ENCODE data around the gene DTL.
A peak's percentile ranks its signal among the peaks of the same experiment; 100 is the strongest.

DTL gene

DNA sequence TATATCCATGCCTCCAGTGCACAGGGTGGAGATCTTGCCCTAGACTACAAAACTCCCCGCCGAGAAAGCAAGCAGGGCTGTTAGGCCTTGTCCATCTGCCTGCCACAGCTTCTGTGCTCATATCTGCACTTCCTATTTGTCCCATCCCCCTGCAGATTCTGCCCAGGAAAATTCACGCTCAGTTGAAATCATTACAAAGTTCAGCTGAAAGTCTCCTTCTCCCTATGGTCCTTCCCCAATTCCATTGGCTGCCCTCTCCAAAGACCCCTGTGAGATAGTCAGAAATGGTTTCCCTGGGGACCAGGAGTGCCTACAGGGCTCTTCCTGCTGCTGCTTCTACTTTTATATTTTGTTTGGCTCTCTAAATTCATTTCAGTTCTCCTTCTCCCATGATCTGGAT, 63.2 kb downstream of the DTL start:
- DNase-seq = no peak

GRCh38 chr1:212101251-212101650, 65.7 kb downstream of the DTL start:
- no peak for DNase-seq

DNA sequence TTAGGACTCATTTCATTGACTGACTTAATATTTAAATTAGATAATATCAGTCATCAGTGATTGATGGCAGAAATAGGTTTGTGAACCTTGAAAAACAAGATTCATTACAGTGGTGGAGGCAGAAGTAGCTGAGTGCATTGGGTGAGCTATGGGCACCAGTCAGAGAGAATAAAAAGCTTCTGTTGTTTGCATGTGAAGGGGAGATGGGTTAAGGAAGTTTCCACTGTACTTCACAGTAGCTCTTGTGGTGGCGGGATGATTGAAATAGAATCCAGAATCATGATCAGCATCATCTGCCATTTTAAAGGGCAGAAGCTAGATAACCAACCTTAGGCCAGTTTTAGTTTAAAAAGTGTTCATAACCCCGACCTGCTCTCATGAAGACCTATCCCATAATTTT, 66.2 kb downstream of the DTL start:
- DNase-seq = no peak

DNA sequence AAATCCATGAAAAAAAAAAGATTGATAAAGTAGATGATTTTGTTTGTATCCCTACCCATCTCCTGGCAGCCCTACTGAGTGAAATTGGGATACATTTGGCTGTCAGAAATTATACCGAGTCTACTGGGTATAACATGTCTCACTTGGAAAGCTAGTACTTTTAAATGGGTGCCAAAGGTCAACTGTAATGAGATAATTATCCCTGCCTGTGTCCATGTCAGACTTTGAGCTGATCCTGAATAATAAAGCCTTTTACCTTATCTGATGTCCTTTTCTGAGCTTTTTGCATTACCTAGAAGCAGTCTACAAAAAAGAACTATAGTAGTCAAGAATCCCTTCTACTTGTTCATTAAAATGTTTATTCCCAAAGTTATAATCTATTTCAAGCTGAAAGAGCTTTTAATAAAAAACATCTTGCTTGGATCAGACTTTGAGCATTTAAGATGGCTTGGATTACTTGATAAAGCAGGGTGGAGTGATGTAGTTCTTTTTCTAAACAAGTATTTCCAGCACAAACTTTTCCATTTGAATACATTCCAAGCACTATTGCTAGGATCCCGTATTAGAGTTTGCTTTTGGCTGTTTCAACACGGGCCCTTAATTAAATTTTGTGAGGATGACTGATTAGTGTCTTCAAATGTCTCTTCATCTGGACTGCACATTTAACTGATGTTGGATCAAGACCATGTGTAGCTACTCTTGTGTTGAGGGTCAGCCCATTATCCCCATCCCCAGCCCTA, 69.2 kb downstream of the DTL start:
- DNase-seq = no peak

- DNase-seq = no peak
Observed at GRCh38 chr1:212106286-212106792, 70.8 kb downstream of the DTL start.

GRCh38 chr1:212107481-212107880, 71.9 kb downstream of the DTL start:
- DNase-seq = no peak

- DNase-seq = no peak
Observed at GRCh38 chr1:212108187-212108586, 72.6 kb downstream of the DTL start.

- no peak for DNase-seq
Observed at GRCh38 chr1:212108981-212109380, 73.4 kb downstream of the DTL start.

- no peak for DNase-seq
Observed at GRCh38 chr1:212109728-212110127, 74.2 kb downstream of the DTL start.

- peak; percentile 67 for DNase-seq
Observed at GRCh38 chr1:212110617-212111016, 75.1 kb downstream of the DTL start.

DNA sequence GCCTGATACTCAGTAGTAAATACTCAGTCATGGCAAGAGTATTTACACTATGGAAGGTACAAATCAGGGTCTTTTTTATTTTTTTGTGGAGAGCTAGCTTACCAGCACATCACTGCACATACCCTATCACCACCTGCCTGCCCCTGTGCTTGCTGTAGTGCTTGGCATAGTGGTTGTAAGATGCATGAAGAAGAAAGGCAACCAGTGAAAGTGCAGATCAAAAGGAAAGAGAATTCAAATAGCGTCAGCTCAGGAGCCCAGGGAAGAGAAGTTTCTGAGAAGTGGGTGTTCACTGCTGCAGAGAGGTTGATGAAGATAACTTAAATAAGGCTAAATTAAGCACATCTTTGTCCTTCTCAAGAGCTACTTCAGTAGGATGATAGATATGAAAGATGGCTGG, 76.0 kb downstream of the DTL start:
- DNase-seq = no peak

DNA sequence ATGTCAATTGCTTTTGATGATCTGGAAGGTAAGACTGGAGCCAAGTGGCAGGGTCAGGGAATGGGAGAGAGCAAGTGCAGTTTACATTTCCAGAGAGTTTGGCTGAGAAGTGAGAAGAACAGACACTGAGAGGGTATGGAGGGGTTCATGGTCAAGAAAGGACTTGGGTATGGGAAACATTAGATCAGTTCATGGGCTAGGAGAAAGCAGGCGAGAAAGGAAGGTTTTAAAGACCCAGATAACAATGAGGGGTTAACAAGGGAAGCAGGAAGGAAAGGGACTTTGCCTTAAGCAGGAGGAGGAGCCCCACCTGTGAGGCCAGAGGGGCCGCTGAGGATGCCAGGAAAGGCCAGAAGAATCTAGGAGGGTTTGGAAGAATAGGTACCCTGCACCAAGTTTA, 78.2 kb downstream of the DTL start:
- no peak for DNase-seq

- peak; percentile 35 for DNase-seq
Observed at GRCh38 chr1:212118167-212118871, 82.8 kb downstream of the DTL start.

GRCh38 chr1:212118872-212119260, 83.3 kb downstream of the DTL start:
- no peak for DNase-seq

- no peak for DNase-seq
Observed at GRCh38 chr1:212119397-212119837, 83.9 kb downstream of the DTL start.

DNA sequence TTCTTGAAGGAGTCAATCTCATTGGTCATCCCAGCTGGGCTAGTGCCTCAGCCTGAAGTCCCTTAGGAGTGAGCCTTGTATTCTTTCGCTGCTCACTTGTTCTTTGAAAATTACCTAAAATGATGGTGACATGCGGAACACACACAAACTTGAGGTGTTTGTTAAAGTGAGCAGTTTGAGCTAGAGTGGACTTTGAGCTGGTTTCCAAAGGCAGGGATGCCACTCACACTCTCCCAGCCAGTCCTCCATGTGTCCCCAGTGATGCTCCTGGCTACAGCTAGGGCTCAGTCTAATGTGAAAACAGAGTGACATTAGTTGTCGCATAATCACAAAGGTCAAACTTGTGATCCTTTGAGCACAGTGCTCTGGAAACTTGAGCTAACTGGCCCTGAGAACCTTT, 84.3 kb downstream of the DTL start:
- no peak for DNase-seq

DNA sequence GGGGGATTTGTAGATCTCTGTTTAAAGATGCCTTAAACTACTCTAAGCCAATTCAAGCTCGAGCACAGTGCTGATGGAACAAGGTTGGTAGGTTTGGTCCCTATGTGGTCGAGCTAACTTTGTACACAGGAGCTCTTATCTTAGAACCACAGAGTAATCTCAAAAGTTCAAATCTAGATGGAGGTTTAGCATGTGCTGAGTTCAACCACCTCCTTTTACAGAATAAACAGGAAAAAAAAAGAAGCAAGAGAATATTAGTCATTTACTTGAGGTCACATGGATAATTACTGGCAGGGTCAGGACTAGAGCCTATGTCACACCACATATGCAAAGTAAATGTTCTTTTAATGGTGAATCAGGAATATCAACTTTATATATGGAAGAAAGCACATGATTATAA, 86.2 kb downstream of the DTL start:
- no peak for DNase-seq

GRCh38 chr1:212124690-212125582, 89.4 kb downstream of the DTL start:
- DNase-seq = peak; percentile 3

DNA sequence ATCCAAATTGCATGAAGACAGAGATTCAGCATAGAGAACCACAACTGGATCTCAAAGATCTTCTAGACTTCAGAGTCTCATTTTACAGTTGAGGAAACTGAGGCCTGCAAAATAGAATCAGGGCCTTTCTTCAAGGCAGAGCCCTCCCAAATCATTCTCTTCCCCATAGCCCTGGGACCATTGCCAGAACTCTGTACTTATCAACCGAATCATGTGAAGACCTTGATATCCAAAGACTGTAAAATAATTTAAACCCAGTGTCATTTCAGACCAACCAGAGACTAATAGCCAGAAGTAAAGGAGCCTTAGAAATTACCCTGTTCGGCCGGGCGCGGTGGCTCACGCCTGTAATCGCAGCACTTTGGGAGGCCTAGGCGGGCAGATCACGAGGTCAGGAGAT, 90.1 kb downstream of the DTL start:
- no peak for DNase-seq

GRCh38 chr1:212127221-212127620, 91.7 kb downstream of the DTL start:
- DNase-seq = no peak

DNA sequence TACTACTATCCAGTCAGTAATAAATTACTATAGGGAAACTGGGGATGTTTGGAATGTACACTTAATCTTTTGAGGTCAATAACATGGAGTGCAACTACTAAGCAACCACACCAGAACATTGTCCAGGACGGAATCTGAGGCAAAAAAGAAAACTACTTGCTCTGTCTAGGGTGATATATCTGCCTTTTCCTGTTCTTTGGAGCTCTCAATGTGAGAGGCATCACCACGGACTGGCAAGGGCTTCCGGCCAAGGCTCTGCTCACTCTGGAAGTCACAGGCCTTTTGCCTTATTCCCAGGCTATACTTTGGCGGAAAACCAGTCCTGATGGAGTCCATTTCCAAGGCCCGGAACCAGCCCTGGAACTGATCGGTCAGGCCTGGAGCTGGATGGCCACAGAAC, 94.2 kb downstream of the DTL start:
- DNase-seq = no peak

- DNase-seq = no peak
Observed at GRCh38 chr1:212132025-212132424, 96.5 kb downstream of the DTL start.

- DNase-seq = no peak
Observed at GRCh38 chr1:212133319-212133718, 97.8 kb downstream of the DTL start.
